Measurements from ENCODE around the gene ADARB1. TPM values are rescaled to one million over a fixed set of nuclear protein-coding genes. Genes with fewer than 3 reads are reported as not detected.

Gene ADARB1
- polyA plus RNA-seq, 1 donor (not counting 4 experiments of a cell fraction or from before 2014, with no cell fraction given), result 13.0 TPM

GRCh38 chr21:45175326-45176095, 101.1 kb downstream of the ADARB1 start:
- Histone ChIP-seq H3K27me3 (ENCODE audit: control insufficient read depth, extremely low read depth, insufficient read depth, low read length) (no peaks in the 10 kb centered on the region), H3K36me3 (ENCODE audit: control insufficient read depth in 2 of 2, extremely low read depth in 1 of 2, insufficient read depth in 2 of 2, low read length in 2 of 2) (peaks cover 3 to 23% of the 10 kb centered on the region in 2 experiments), H3K79me2 (ENCODE audit: control insufficient read depth, insufficient read depth, low read length) (no peaks in the 10 kb centered on the region), H3K9me1 (ENCODE audit: control insufficient read depth, extremely low read depth, insufficient read depth, low read length) (no peaks in the 10 kb centered on the region), H3K4me3 (ENCODE audit: control insufficient read depth in 2 of 3, extremely low read depth in 1 of 3, insufficient read depth in 2 of 3, low read depth in 1 of 3, low read length in 3 of 3) (no peak overlapping the region), H3K27ac (ENCODE audit: control insufficient read depth, insufficient read depth, low read length) (no peak overlapping the region), H3K4me1 (ENCODE audit: control insufficient read depth, extremely low read depth, insufficient read depth, low read length) (no peaks in the 10 kb centered on the region), H3K9me3 (ENCODE audit: control insufficient read depth, low read depth, low read length) (no peaks in the 10 kb centered on the region), H3K4me2 (ENCODE audit: control insufficient read depth, extremely low read depth, insufficient read depth, low read depth, low read length) (no peak overlapping the region), H2AFZ (ENCODE audit: control insufficient read depth, low read length) (no peak overlapping the region), H4K20me1 (ENCODE audit: control insufficient read depth, extremely low read depth, insufficient read depth, low read length) (no peaks in the 10 kb centered on the region), H3K9ac (ENCODE audit: control insufficient read depth, extremely low read depth, insufficient read depth, low read length) (no peak overlapping the region)
- dilution Hi-C loops (cut with MboI; ENCODE audit: extremely low pct_ligation_motif_present, low sequenced_read_pairs), result no loop called here
- no peak for TF ChIP-seq CTCF (optimal IDR thresholded peaks at IDR 0.05 in 1 of 3, IDR thresholded peaks at IDR 0.05 in 1 of 3, conservative IDR thresholded peaks at IDR 0.05 in 1 of 3; ENCODE audit: extremely low read depth in 1 of 3, insufficient read depth in 2 of 3, low read length in 3 of 3)
- no peak for TF ChIP-seq EZH2 (IDR thresholded peaks at IDR 0.05; ENCODE audit: low read length)
- FAIRE-seq, result no peak
- DNase-seq (ENCODE audit: low read depth, low spot score), result no peak

DNA sequence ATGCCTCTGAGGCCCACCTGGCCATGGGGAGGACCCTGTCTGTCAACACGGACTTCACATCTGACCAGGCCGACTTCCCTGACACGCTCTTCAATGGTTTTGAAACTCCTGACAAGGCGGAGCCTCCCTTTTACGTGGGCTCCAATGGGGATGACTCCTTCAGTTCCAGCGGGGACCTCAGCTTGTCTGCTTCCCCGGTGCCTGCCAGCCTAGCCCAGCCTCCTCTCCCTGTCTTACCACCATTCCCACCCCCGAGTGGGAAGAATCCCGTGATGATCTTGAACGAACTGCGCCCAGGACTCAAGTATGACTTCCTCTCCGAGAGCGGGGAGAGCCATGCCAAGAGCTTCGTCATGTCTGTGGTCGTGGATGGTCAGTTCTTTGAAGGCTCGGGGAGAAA, 101.8 kb downstream of the ADARB1 start:
- no peak overlapping the region for H3K9ac ChIP-seq (ENCODE audit: control insufficient read depth, extremely low read depth, insufficient read depth, low read length)
- H4K20me1 ChIP-seq (ENCODE audit: control insufficient read depth, extremely low read depth, insufficient read depth, low read length), result no peaks in the 10 kb centered on the region
- no peak overlapping the region for H2AFZ ChIP-seq (ENCODE audit: control insufficient read depth, low read length)
- H3K79me2 ChIP-seq (ENCODE audit: control insufficient read depth, insufficient read depth, low read length), result no peaks in the 10 kb centered on the region
- H3K9me3 ChIP-seq (ENCODE audit: control insufficient read depth, low read depth, low read length), result no peaks in the 10 kb centered on the region
- H3K4me2 ChIP-seq (ENCODE audit: control insufficient read depth, extremely low read depth, insufficient read depth, low read depth, low read length), result no peak overlapping the region
- H3K4me3 ChIP-seq (ENCODE audit: control insufficient read depth in 2 of 3, extremely low read depth in 1 of 3, insufficient read depth in 2 of 3, low read depth in 1 of 3, low read length in 3 of 3), result no peak overlapping the region
- FAIRE-seq (no peak), DNase-seq (ENCODE audit: low read depth, low spot score) (no peak)
- peaks cover 3 to 23% of the 10 kb centered on the region in 2 experiments for H3K36me3 ChIP-seq (ENCODE audit: control insufficient read depth in 2 of 2, extremely low read depth in 1 of 2, insufficient read depth in 2 of 2, low read length in 2 of 2)
- no peaks in the 10 kb centered on the region for H3K27me3 ChIP-seq (ENCODE audit: control insufficient read depth, extremely low read depth, insufficient read depth, low read length)
- no peak for TF ChIP-seq EZH2 (IDR thresholded peaks at IDR 0.05; ENCODE audit: low read length)
- H3K27ac ChIP-seq (ENCODE audit: control insufficient read depth, insufficient read depth, low read length), result no peak overlapping the region
- no peaks in the 10 kb centered on the region for H3K9me1 ChIP-seq (ENCODE audit: control insufficient read depth, extremely low read depth, insufficient read depth, low read length)
- dilution Hi-C loops (cut with MboI; ENCODE audit: extremely low pct_ligation_motif_present, low sequenced_read_pairs), result no loop called here
- H3K4me1 ChIP-seq (ENCODE audit: control insufficient read depth, extremely low read depth, insufficient read depth, low read length), result no peaks in the 10 kb centered on the region
